Duodenal mucosa (tissue), 2 donors: Measurements from ENCODE around the gene COPS6.
A peak's percentile ranks its signal among the peaks of the same experiment; 100 is the strongest.

Experiments
- H3K27ac ChIP-seq: one replicate; pipeline ENCODE4 v1.7.0; 2013; ENCODE audit warnings: low read depth, low read length
- H3K27me3 ChIP-seq, 2 donors: one replicate each; pipeline ENCODE4 v1.7.0; 2013; ENCODE audit warnings: low read length in 2 of 2, control low read depth in 1 of 2; ENCODE audit not compliant: insufficient read depth in 2 of 2, control insufficient read depth in 1 of 2
- H3K36me3 ChIP-seq, 2 donors: one replicate each; pipeline ENCODE4 v1.7.0; 2013; ENCODE audit warnings: low read length in 2 of 2, control low read depth in 1 of 2; ENCODE audit not compliant: insufficient read depth in 2 of 2, control insufficient read depth in 1 of 2
- H3K4me1 ChIP-seq, 2 donors: one replicate each; pipeline ENCODE4 v1.7.0; 2013; ENCODE audit warnings: low read length in 2 of 2, control low read depth in 1 of 2; ENCODE audit not compliant: insufficient read depth in 2 of 2, control insufficient read depth in 1 of 2
- H3K4me3 ChIP-seq, 2 donors: one replicate each; pipeline ENCODE4 v1.7.0; 2013; ENCODE audit warnings: low read length in 2 of 2, low read depth in 1 of 2
- H3K9ac ChIP-seq, 2 donors: one replicate each; pipeline ENCODE4 v1.7.0; 2013; ENCODE audit warnings: low read length in 2 of 2, low read depth in 1 of 2
- H3K9me3 ChIP-seq, 2 donors: one replicate each; pipeline ENCODE4 v1.7.0; 2013; ENCODE audit warnings: low read length in 2 of 2, control low read depth in 1 of 2; ENCODE audit not compliant: control insufficient read depth in 1 of 2

COPS6 gene

DNA sequence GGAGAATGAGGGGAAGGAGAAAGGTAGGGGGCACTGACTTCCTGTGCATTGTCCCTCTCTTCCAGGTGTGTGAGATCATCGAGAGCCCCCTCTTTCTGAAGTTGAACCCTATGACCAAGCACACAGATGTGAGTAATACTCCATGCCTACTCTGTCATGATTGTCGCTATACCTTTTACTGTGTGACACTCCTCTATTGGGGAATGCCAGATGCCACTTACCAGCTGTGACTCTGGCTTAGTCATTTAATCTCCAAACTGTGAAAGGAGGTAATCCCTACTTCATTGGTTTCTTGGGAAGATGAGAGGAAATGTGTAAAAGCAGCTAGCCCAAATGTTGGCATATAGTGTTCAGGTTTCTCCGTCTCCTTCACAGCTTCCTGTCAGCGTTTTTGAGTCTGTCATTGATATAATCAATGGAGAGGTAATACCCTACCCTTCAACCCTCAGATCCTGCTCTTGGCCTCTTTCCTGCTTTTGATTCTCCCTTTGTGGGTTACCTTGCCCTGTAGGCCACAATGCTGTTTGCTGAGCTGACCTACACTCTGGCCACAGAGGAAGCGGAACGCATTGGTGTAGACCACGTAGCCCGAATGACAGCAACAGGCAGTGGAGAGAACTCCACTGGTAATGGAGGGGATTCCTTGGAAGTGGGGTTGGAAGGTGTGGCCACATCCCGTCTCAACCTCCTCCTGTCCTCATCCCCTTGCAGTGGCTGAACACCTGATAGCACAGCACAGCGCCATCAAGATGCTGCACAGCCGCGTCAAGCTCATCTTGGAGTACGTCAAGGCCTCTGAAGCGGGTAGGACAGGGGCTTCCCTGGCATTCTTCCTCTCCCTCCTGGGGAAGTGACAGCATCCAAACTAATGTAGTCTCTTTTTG lies 2.0 kb downstream of the COPS6 start:
- Histone ChIP-seq H3K9me3 (no peaks in the 10 kb centered on the region), H3K4me3 (no peak overlapping the region), H3K4me1 (peaks cover 16 to 17% of the 10 kb centered on the region in 2 donors), H3K9ac (no peak overlapping the region), H3K27me3 (no peaks in the 10 kb centered on the region), H3K36me3 (peaks cover 48 to 54% of the 10 kb centered on the region in 2 donors), H3K27ac (no peak overlapping the region)

DNA sequence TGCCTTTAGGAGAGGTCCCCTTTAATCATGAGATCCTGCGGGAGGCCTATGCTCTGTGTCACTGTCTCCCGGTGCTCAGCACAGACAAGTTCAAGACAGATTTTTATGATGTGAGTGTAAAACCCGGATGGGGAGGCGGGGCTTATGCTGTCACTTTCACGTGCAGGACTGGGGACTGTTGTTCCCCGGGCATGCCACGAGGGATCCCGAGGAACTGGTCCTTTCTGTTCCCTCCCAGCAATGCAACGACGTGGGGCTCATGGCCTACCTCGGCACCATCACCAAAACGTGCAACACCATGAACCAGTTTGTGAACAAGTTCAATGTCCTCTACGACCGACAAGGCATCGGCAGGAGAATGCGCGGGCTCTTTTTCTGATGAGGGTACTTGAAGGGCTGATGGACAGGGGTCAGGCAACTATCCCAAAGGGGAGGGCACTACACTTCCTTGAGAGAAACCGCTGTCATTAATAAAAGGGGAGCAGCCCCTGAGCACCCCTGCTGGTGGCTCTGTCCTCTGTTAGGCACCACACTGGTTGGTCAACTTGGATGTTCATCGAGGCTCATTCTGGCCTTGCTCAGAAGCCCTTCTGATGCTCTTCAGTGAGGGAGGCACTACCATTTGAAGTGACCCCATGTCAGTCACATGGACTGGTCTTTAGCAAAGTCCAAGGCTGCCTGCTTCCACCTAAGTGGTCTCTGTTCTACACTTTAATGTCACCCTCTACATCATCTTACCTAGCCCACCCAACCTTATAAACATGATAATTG lies 2.8 kb downstream of the COPS6 start:
- Histone ChIP-seq H3K27ac (no peak overlapping the region), H3K36me3 (peaks cover 53 to 63% of the 10 kb centered on the region in 2 donors), H3K27me3 (no peaks in the 10 kb centered on the region), H3K9ac (no peak overlapping the region), H3K9me3 (no peaks in the 10 kb centered on the region), H3K4me3 (no peak overlapping the region), H3K4me1 (peaks cover 16 to 17% of the 10 kb centered on the region in 2 donors)

DNA sequence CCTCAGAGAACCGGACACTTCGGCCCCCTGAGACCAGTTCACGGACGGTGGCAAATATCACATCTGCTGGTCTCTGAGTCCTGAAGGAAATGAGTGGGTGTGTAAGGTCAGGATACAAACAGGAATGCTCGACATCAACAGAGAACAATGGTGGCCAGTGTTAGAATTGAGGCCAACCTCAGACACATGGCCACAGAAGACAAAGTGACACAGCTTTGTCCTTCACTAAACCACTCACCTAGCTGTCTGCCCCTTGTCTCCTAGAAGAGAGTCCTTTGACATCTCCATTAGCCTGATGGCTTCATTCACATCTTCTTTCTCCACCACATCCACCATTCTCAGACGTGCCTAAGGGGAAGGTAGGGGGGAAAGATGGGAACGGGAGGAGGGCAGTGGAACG lies 4.3 kb downstream of the COPS6 start:
- Histone ChIP-seq H3K27me3 (no peaks in the 10 kb centered on the region), H3K9me3 (no peaks in the 10 kb centered on the region), H3K36me3 (peaks cover 64 to 75% of the 10 kb centered on the region in 2 donors), H3K4me3 (no peak overlapping the region), H3K4me1 (peaks cover 13 to 14% of the 10 kb centered on the region in 2 donors), H3K9ac (no peak overlapping the region), H3K27ac (no peak overlapping the region)

DNA sequence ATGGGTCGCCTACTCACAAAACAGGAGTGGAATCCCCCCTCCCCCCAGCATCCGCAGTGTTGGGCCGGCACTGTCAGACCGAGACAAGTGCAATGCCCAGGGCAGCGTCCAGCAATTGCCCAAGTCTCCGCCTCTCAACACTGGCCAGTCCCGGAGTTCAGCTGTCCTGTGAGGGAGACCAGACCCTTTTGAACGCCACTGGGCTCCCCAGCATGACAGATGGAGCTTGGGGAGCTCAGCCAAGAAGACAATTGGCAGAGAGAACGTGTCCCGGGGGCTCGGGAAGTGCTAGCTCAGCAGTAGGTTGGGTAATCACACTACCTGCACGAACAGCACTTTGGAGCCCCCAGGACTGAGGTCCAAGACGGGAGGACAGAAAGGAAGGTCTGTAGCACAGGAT lies 4.7 kb downstream of the COPS6 start:
- Histone ChIP-seq H3K9me3 (no peaks in the 10 kb centered on the region), H3K36me3 (peaks cover 69 to 79% of the 10 kb centered on the region in 2 donors), H3K27me3 (no peaks in the 10 kb centered on the region), H3K9ac (no peak overlapping the region), H3K4me1 (peaks cover 8 to 10% of the 10 kb centered on the region in 2 donors), H3K27ac (no peak overlapping the region), H3K4me3 (no peak overlapping the region)

DNA sequence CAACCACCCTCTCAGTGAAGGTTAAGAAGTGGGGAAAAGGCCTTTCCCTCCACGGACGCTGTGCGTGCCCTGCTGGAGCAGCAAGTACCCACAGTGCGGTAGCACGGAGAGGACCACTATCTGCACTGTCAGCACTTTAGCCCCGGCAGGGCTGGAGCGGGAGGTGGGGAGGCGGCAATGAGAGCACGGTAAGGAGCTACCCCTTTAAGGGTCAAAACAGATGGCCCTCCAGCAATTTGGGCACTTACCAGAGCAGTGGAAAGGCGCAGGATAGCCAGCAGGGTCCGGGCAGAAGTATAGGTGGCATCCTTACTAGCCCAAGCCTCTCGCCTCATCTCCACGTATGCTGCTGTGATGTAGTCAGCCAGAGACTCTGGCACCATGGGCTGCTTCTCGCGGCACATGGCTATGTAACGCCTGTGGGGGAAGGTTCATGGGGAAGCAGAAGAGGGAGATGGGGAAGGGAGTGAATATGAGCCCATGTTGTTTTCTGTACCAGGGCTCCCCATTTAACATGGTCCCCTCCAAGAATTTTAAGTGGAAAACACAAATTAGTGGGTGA lies 5.2 kb downstream of the COPS6 start:
- Histone ChIP-seq H3K36me3 (peaks cover 74 to 84% of the 10 kb centered on the region in 2 donors), H3K27ac (no peak overlapping the region), H3K9me3 (no peaks in the 10 kb centered on the region), H3K27me3 (no peaks in the 10 kb centered on the region), H3K4me3 (no peak overlapping the region), H3K4me1 (peaks cover 8 to 11% of the 10 kb centered on the region in 2 donors), H3K9ac (no peak overlapping the region)

DNA sequence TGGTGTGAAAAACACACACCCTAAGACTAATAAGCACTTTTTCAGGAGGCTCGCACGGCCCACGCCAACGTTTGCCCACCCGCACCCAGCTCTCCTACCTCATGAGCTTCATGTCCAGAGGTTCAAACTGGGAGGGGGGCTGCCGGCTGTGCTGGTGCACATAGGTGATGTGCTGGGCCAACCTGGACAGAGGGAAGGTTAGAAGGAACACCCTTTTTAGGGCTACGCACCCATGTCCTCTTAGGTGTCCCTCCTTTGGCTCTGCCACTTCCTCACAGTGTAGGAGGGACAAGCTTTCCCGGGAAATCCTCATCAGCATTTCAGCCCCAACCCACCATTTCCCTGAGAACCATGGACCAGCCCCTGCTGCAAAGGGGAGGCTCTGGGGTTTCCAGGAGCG lies 6.5 kb downstream of the COPS6 start:
- Histone ChIP-seq H3K4me3 (no peak overlapping the region), H3K9ac (no peak overlapping the region), H3K27ac (no peak overlapping the region), H3K36me3 (peaks cover 74 to 93% of the 10 kb centered on the region in 2 donors), H3K4me1 (peaks cover 7 to 12% of the 10 kb centered on the region in 2 donors), H3K27me3 (no peaks in the 10 kb centered on the region), H3K9me3 (no peaks in the 10 kb centered on the region)

DNA sequence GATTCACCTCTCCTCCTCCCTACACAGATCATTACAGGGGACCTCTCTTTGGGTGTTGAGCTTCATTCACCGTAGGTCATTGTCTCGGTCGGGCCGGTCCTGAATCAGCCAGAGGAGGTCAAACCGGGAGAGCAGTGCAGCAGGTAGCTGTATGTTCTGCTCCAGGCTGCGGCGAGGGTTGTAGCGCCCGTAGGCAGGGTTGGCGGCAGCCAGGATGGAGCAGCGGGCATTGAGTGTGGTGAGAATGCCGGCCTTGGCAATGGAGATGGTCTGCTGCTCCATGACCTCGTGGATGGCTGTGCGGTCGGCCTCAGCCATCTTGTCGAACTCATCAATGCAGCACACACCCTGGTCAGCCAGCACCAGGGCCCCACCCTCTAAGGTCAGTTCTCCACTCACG lies 6.9 kb downstream of the COPS6 start:
- no peak overlapping the region for H3K27ac ChIP-seq
- H3K9me3 ChIP-seq, result no peaks in the 10 kb centered on the region
- H3K27me3 ChIP-seq, result no peaks in the 10 kb centered on the region
- peaks cover 70 to 89% of the 10 kb centered on the region in 2 donors for H3K36me3 ChIP-seq
- H3K4me1 ChIP-seq, result peaks cover 7 to 12% of the 10 kb centered on the region in 2 donors
- H3K9ac ChIP-seq, result no peak overlapping the region
- no peak overlapping the region for H3K4me3 ChIP-seq

DNA sequence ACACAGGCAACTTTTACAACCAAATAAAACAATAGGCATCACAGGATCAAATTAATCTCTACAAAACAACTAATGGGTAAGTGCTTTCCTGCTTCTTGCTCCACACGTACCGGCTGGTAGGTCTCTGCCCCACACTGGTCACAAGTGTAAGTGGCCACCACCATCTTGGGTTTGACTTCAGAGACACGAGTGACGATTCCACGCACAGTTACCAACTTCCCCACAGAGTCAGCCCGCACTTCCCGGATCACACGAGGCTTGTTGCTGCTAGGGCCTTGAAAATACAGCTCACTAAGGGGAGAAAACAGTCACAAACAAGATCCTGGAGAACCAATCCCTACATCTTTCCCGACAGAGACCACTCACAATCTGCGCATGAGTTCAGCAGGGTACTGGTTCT lies 10.1 kb downstream of the COPS6 start:
- Histone ChIP-seq H3K4me1 (peaks cover 12 to 18% of the 10 kb centered on the region in 2 donors), H3K9me3 (no peaks in the 10 kb centered on the region), H3K27ac (no peak overlapping the region), H3K27me3 (no peaks in the 10 kb centered on the region), H3K9ac (no peak overlapping the region), H3K4me3 (no peak overlapping the region), H3K36me3 (peaks cover 42 to 64% of the 10 kb centered on the region in 2 donors)

DNA sequence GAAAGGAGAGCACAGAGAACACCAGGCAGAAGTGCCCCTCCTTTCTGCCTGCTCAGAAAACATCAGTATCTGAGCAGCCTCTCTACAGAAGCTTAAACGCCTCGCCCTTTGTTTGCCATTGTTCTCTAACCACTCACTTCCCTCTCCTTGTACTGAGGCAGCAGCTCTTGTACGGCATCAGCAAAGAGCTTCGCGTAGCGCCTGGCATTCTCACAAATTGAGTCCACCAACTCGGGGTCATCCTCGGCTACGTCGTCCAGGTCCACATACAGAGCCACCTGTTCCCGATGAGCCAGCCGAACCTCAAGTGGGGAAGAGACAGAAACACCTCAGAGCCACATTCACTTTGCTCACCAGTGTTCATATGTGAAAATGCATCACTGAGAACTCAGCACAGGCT lies 10.7 kb downstream of the COPS6 start:
- H3K36me3 ChIP-seq, result peaks cover 37 to 61% of the 10 kb centered on the region in 2 donors
- H3K27ac ChIP-seq, result no peak overlapping the region
- peaks cover 12 to 18% of the 10 kb centered on the region in 2 donors for H3K4me1 ChIP-seq
- H3K9ac ChIP-seq, result peak overlapping the region; percentile 64 to 69
- H3K27me3 ChIP-seq, result no peaks in the 10 kb centered on the region
- H3K4me3 ChIP-seq, result peak overlapping the region; percentile 86 to 90
- H3K9me3 ChIP-seq, result no peaks in the 10 kb centered on the region
